ENCODE measurements around the gene GPAT3.
"Not testable (repeated sequence)": the region's sequence is repeated elsewhere in the genome, so short reads cannot be mapped to it uniquely, and the experiment has no call there.

Gene GPAT3

GRCh38 chr4:83603129-83603528, 67.2 kb downstream of the GPAT3 start:
- DNase-seq (ENCODE audit: low read depth in 3 of 3): no peak

GRCh38 chr4:83604321-83604720, 68.4 kb downstream of the GPAT3 start:
- no peak for DNase-seq (ENCODE audit: low read depth in 3 of 3)

GRCh38 chr4:83605210-83605609, 69.3 kb downstream of the GPAT3 start:
- DNase-seq (ENCODE audit: low read depth in 3 of 3): no peak

- no peak for DNase-seq (ENCODE audit: low read depth in 3 of 3)
Measured at GRCh38 chr4:83605744-83606172, 69.8 kb downstream of the GPAT3 start.

GRCh38 chr4:83606460-83606859, 70.6 kb downstream of the GPAT3 start:
- no peak for DNase-seq (ENCODE audit: low read depth in 3 of 3)

- no peak for DNase-seq (ENCODE audit: low read depth in 3 of 3)
Measured at GRCh38 chr4:83606898-83607297, 71.0 kb downstream of the GPAT3 start.

- DNase-seq (ENCODE audit: low read depth in 3 of 3): no peak
Measured at GRCh38 chr4:83609365-83609764, 73.5 kb downstream of the GPAT3 start.

GRCh38 chr4:83610729-83611128, 74.8 kb downstream of the GPAT3 start:
- DNase-seq (ENCODE audit: low read depth in 3 of 3): no peak

- DNase-seq (ENCODE audit: low read depth in 3 of 3): no peak
Measured at GRCh38 chr4:83613023-83613422, 77.1 kb downstream of the GPAT3 start.

- no peak for DNase-seq (ENCODE audit: low read depth in 3 of 3)
Measured at GRCh38 chr4:83613994-83614393, 78.1 kb downstream of the GPAT3 start.

- DNase-seq (ENCODE audit: low read depth in 3 of 3): no peak
Measured at GRCh38 chr4:83616252-83616651, 80.3 kb downstream of the GPAT3 start.

GRCh38 chr4:83617371-83618035, 81.6 kb downstream of the GPAT3 start:
- no peak for DNase-seq (ENCODE audit: low read depth in 3 of 3)

GRCh38 chr4:83618431-83618830, 82.5 kb downstream of the GPAT3 start:
- no peak for DNase-seq (ENCODE audit: low read depth in 3 of 3)

- DNase-seq (ENCODE audit: low read depth in 3 of 3): no peak
Measured at GRCh38 chr4:83618991-83619645, 83.2 kb downstream of the GPAT3 start.

- DNase-seq (ENCODE audit: low read depth in 3 of 3): not testable (repeated sequence)
Measured at GRCh38 chr4:83622127-83622526, 86.2 kb downstream of the GPAT3 start.

- DNase-seq (ENCODE audit: low read depth in 3 of 3): no peak
Measured at GRCh38 chr4:83625821-83626220, 89.9 kb downstream of the GPAT3 start.

GRCh38 chr4:83626245-83626836, 90.4 kb downstream of the GPAT3 start:
- no peak for DNase-seq (ENCODE audit: low read depth in 3 of 3)

- DNase-seq (ENCODE audit: low read depth in 3 of 3): no peak
Measured at GRCh38 chr4:83629945-83630721, 94.2 kb downstream of the GPAT3 start.

GRCh38 chr4:83631066-83631465, 95.2 kb downstream of the GPAT3 start:
- no peak for DNase-seq (ENCODE audit: low read depth in 3 of 3)

GRCh38 chr4:83636930-83637329, 101.0 kb downstream of the GPAT3 start:
- no peak for DNase-seq (ENCODE audit: low read depth in 3 of 3)

- DNase-seq (ENCODE audit: low read depth in 3 of 3): peak in 1 of 3 experiments; percentile 29
Measured at GRCh38 chr4:83639849-83640493, 104.1 kb downstream of the GPAT3 start.

GRCh38 chr4:83643036-83643435, 107.1 kb downstream of the GPAT3 start:
- no peak for DNase-seq (ENCODE audit: low read depth in 3 of 3)
